ENCODE data around the gene ZFX.

The ZFX gene

GRCh38 chrX:24221872-24222271, 72.3 kb downstream of the ZFX start:
- Histone ChIP-seq H3K4me1 (ENCODE audit: low read depth, poor library complexity, severe bottlenecking) (no peaks in the 10 kb centered on the region), H3K4me3 (IDR thresholded peaks at IDR 0.05; ENCODE audit: insufficient read depth, low read depth, low read length) (no peak overlapping the region), H3K4me2 (no peak overlapping the region), H3K27me3 (ENCODE audit: insufficient read depth, low read depth) (no peaks in the 10 kb centered on the region), H2AFZ (ENCODE audit: low read depth) (no peak overlapping the region), H3K27ac (no peak overlapping the region), H4K20me1 (ENCODE audit: insufficient read depth) (no peaks in the 10 kb centered on the region), H3K36me3 (ENCODE audit: insufficient read depth) (no peaks in the 10 kb centered on the region), H3K79me2 (ENCODE audit: insufficient read depth, low read depth) (no peaks in the 10 kb centered on the region), H3K9ac (no peak overlapping the region)
- no peak for TF ChIP-seq CTCF (conservative IDR thresholded peaks at IDR 0.05; ENCODE audit: low read depth, low read length)

GRCh38 chrX:24225265-24225664, 75.7 kb downstream of the ZFX start:
- Histone ChIP-seq H3K9ac (no peak overlapping the region), H3K36me3 (ENCODE audit: insufficient read depth) (no peaks in the 10 kb centered on the region), H3K27ac (no peak overlapping the region), H2AFZ (ENCODE audit: low read depth) (no peak overlapping the region), H3K4me1 (ENCODE audit: low read depth, poor library complexity, severe bottlenecking) (no peaks in the 10 kb centered on the region), H3K27me3 (ENCODE audit: insufficient read depth, low read depth) (no peaks in the 10 kb centered on the region), H3K79me2 (ENCODE audit: insufficient read depth, low read depth) (no peaks in the 10 kb centered on the region), H3K4me3 (IDR thresholded peaks at IDR 0.05; ENCODE audit: insufficient read depth, low read depth, low read length) (no peak overlapping the region), H3K4me2 (no peak overlapping the region), H4K20me1 (ENCODE audit: insufficient read depth) (no peaks in the 10 kb centered on the region)
- no peak for TF ChIP-seq CTCF (conservative IDR thresholded peaks at IDR 0.05; ENCODE audit: low read depth, low read length)

GRCh38 chrX:24226176-24226575, 76.6 kb downstream of the ZFX start:
- no peak overlapping the region for H3K9ac ChIP-seq
- no peak overlapping the region for H2AFZ ChIP-seq (ENCODE audit: low read depth)
- no peaks in the 10 kb centered on the region for H3K79me2 ChIP-seq (ENCODE audit: insufficient read depth, low read depth)
- H3K27ac ChIP-seq = no peak overlapping the region
- H3K4me3 ChIP-seq (IDR thresholded peaks at IDR 0.05; ENCODE audit: insufficient read depth, low read depth, low read length) = no peak overlapping the region
- H3K27me3 ChIP-seq (ENCODE audit: insufficient read depth, low read depth) = no peaks in the 10 kb centered on the region
- H3K4me2 ChIP-seq = no peak overlapping the region
- no peaks in the 10 kb centered on the region for H3K4me1 ChIP-seq (ENCODE audit: low read depth, poor library complexity, severe bottlenecking)
- no peak for TF ChIP-seq CTCF (conservative IDR thresholded peaks at IDR 0.05; ENCODE audit: low read depth, low read length)
- no peaks in the 10 kb centered on the region for H4K20me1 ChIP-seq (ENCODE audit: insufficient read depth)
- H3K36me3 ChIP-seq (ENCODE audit: insufficient read depth) = no peaks in the 10 kb centered on the region

- no peaks in the 10 kb centered on the region for H4K20me1 ChIP-seq (ENCODE audit: insufficient read depth)
- H2AFZ ChIP-seq (ENCODE audit: low read depth) = no peak overlapping the region
- no peak overlapping the region for H3K27ac ChIP-seq
- no peak overlapping the region for H3K9ac ChIP-seq
- no peaks in the 10 kb centered on the region for H3K36me3 ChIP-seq (ENCODE audit: insufficient read depth)
- no peak overlapping the region for H3K4me3 ChIP-seq (IDR thresholded peaks at IDR 0.05; ENCODE audit: insufficient read depth, low read depth, low read length)
- H3K27me3 ChIP-seq (ENCODE audit: insufficient read depth, low read depth) = no peaks in the 10 kb centered on the region
- no peak for TF ChIP-seq CTCF (conservative IDR thresholded peaks at IDR 0.05; ENCODE audit: low read depth, low read length)
- no peaks in the 10 kb centered on the region for H3K79me2 ChIP-seq (ENCODE audit: insufficient read depth, low read depth)
- no peaks in the 10 kb centered on the region for H3K4me1 ChIP-seq (ENCODE audit: low read depth, poor library complexity, severe bottlenecking)
- no peak overlapping the region for H3K4me2 ChIP-seq
These were observed 79.1 kb downstream of the ZFX start for GRCh38 chrX:24228596-24228995.
